ENCODE results near the gene HKDC1. TPM values are rescaled to one million over a fixed set of nuclear protein-coding genes. Genes with fewer than 3 reads are reported as not detected.
"Not testable (repeated sequence)": the region's sequence is repeated elsewhere in the genome, so short reads cannot be mapped to it uniquely, and the experiment has no call there.

HKDC1 gene
- total RNA-seq, 8 experiments from 2014 or later: 0.04 to 4.6 (median 0.78) TPM; not detected in 2

DNA sequence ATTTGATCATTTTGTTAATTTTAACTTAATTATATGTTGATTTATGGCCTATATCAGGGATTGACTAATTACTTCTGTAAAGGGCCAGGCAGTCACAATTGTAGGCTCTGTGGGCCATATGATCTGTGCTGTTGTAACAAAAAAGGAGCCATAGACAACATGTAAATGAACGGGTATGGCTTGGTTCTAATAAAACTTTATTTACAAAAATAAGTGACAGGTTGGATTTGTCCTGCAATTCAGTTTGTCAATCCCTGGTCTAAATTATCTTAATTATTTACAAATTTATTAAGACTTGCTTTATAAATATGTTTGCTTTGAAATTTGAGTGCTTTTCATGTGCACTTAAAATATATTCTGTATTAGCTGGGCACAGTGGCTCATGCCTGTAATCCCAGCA, 55.3 kb downstream of the HKDC1 start:
- no peak overlapping the region for H3K27ac ChIP-seq
- H3K4me1 ChIP-seq (replicated peaks in 1 of 2): no peaks in the 10 kb centered on the region
- no peak for ATAC-seq (replicated peaks in 6 of 8)
- H3K4me3 ChIP-seq: no peak overlapping the region
- WGBS, 10 experiments: 40 to 100% (median 86%) methylated on average over 1 of the region's 1 CpG; no CpG with 5 or more reads in 3 of the 10 experiments
- in situ Hi-C loops (cut with MboI; ENCODE audit: low pct_unique_long_range_greater_than_20kb in 2 of 9, low sequenced_read_pairs in 9 of 9, unreplicated experiment in 9 of 9): no loop called here

DNA sequence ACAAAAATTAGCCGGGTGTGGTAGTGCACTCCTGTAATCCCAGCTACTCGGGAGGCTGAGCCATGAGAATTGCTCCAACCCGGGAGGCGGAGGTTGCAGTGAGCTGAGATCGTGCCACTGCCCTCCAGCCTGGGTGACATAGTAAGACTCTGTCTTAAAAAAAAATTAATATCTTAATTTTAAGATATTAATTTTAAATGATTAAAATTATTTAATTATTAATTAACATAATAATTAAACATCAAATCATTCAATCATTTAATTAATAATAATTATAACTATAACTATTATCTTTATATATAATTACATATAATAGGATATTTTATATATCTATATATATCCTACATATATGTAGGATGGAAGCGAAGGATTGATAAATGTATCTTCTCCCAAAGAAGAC, 56.4 kb downstream of the HKDC1 start:
- H3K4me3 ChIP-seq: no peak overlapping the region
- no peak for ATAC-seq (replicated peaks in 6 of 8)
- no peaks in the 10 kb centered on the region for H3K4me1 ChIP-seq (replicated peaks in 1 of 2)
- in situ Hi-C loops (cut with MboI; ENCODE audit: low pct_unique_long_range_greater_than_20kb in 2 of 9, low sequenced_read_pairs in 9 of 9, unreplicated experiment in 9 of 9): no loop called here
- WGBS, 10 experiments: 59 to 100% (median 95%) methylated on average over 1 to 6 of the region's 6 CpGs
- H3K27ac ChIP-seq: no peak overlapping the region

DNA sequence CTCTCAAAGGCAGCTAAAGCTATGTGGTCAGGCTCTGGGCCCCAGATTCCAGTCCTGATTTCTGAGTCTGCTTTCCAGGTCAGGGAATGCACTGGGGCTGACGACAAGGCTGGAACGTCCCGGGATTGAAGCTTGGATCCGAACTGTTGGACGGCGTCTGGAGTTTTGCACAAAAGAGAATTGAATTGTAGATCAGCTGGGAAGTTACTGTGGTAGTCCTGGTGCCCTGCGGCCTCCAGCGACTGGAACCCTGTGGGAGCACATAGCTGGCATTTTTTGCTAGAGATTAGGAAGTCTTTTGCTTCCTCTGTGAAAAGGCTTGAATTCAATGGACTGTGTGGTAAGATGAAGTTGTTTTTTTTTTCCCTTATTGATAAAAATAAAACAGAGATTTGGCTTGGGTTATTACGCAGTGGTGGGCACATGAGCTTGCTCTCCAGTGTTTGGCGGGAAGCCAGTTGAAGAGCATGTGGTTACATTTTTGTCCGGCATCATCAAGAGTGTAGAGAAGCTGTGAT, 58.4 kb downstream of the HKDC1 start, which contains the start of gene HK1:
Gene HK1, plus strand, starts transcription at position 51 of the 518 bp plus-strand sequence.
- peak in 4 of 8 experiments; percentile 28 to 86 (median 42) for ATAC-seq (replicated peaks in 6 of 8)
- in situ Hi-C loops (cut with MboI; ENCODE audit: low pct_unique_long_range_greater_than_20kb in 2 of 9, low sequenced_read_pairs in 9 of 9, unreplicated experiment in 9 of 9): no loop called here
- Histone ChIP-seq H3K27ac (no peak within 1 kb of the TSS), H3K4me3 (no peak within 1 kb of the TSS), H3K4me1 (replicated peaks in 1 of 2) (no peaks in the 10 kb centered on the region)
- 56 to 100% (median 63%) methylated on average over 1 to 11 of the region's 11 CpGs; no CpG with 5 or more reads in 3 of the 10 experiments for WGBS, 10 experiments

DNA sequence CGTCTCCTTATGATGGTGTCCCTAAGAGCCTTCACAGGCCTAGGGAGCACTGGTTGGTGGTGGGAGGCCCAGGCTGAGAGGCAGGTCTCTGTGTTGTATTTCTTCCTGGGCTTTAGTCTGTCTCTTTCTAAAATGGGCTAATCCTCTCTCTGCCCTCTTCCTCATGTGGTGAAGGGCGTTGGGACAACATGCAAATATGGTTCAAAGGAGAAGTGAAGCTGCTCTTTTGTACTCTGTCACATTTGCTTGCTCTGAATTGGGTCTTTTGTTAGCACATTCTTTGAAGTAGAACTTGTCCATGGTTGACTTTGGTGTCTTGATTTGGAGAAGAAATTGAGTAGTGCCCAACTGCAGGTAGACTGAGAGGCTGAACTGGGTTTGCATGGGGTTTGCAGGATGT, 59.0 kb downstream of the HKDC1 start:
- no peak for ATAC-seq (replicated peaks in 6 of 8)
- H3K4me3 ChIP-seq: no peak overlapping the region
- H3K27ac ChIP-seq: no peak overlapping the region
- WGBS, 10 experiments: 40 to 100% (median 57%) methylated on average over 1 to 2 of the region's 2 CpGs; no CpG with 5 or more reads in 5 of the 10 experiments
- in situ Hi-C loops (cut with MboI; ENCODE audit: low pct_unique_long_range_greater_than_20kb in 2 of 9, low sequenced_read_pairs in 9 of 9, unreplicated experiment in 9 of 9): no loop called here
- H3K4me1 ChIP-seq (replicated peaks in 1 of 2): no peaks in the 10 kb centered on the region

DNA sequence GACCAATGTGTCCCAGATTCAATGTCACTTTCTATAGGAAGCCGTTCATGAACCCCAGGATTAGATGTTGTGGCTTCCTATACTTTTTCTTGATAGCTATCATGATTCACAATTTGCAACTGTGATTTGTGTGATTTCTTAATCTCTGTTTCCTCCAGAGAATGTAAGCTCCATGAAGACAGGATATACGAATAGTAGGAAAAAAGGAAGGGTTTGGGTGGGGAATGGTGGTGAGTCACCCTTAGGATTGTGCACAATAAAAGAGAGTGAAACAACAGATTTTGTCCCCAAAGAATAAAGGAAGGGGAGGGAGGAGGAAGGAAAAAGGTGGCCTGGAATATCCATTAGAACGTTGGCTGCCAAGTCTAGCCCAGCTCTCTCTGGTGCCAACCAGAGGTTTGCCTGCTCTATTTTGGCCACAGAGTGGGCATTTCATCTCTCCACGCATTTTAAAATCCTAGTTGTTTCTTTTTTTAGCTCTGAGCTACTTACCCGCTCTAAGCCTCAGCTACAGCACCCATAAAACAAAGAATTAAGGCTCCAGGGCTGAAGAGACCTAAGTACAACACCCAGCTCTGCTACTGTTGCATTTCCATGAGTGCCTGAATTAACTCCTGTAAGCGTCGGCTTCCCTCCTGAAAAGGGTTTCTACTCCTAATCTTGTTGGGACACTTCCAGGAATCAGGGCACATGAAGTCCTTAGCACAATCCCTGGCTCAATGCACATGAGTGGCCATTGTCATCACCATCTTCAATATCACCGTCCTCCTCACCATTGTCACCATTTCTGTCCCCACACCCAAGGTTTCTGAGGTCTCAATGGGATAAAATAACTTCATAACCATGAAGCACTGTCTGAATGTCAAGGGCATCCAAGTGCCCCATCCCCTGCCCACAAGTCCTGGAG, 61.6 kb downstream of the HKDC1 start:
- Histone ChIP-seq H3K27ac (no peak overlapping the region), H3K4me1 (replicated peaks in 1 of 2) (peaks cover 4 to 7% of the 10 kb centered on the region in 2 donors), H3K4me3 (no peak overlapping the region)
- in situ Hi-C loops (cut with MboI; ENCODE audit: low pct_unique_long_range_greater_than_20kb in 2 of 9, low sequenced_read_pairs in 9 of 9, unreplicated experiment in 9 of 9): no loop called here
- ATAC-seq (replicated peaks in 6 of 8): no peak
- WGBS, 10 experiments: 67 to 100% (median 79%) methylated on average over 1 to 7 of the region's 8 CpGs; no CpG with 5 or more reads in 2 of the 10 experiments

DNA sequence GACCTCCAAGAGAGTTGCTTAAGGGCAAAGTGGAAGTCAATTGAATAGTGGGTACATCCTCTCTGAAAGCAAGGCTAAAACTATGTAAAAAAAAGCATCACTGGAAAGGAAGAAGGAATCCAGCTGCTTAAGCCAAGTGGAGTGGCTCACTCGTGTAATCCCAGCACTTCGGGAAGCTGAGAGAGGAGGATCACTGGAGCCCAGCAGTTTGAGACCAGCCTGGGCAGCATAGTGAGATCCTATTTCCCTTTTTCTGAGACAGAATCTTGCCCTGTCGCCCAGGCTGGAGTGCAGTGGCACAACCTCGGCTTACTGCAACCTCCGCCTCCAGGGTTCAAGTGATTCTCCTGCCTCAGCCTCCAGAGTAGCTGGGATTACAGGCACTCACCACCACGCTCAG, 64.3 kb downstream of the HKDC1 start:
- H3K4me1 ChIP-seq (replicated peaks in 1 of 2); in situ Hi-C loops (cut with MboI; ENCODE audit: low pct_unique_long_range_greater_than_20kb in 2 of 9, low sequenced_read_pairs in 9 of 9, unreplicated experiment in 9 of 9); H3K27ac ChIP-seq; H3K4me3 ChIP-seq: not testable (repeated sequence)
- peak in 1 of 8 experiments; percentile 54 for ATAC-seq (replicated peaks in 6 of 8)
- 63 to 100% (median 90%) methylated on average over 2 to 6 of the region's 6 CpGs; no CpG with 5 or more reads in 3 of the 10 experiments for WGBS, 10 experiments

DNA sequence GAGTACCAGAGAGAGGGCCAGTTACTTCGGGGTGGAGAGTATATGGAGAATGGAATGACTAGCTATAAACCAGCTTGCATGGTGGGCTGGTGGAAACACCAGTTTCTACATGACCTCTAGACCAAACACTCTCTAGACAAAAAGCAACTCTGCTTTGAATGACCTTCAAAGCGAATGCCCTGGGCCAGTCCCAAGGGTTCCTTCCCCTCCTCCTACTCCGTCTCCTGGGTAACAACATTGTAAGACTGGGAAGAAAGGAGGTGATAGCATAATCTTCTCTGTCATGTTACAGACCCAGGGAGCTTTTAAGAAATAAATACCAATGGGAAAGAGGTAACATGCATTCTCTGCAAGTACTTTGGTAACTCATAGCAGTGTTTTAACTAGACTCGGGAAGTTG, 65.6 kb downstream of the HKDC1 start:
- Histone ChIP-seq H3K27ac (peak overlapping the region in 1 of 2 donors; percentile 65), H3K4me3 (no peak overlapping the region), H3K4me1 (replicated peaks in 1 of 2) (peaks cover 4 to 7% of the 10 kb centered on the region in 2 donors)
- peak in 5 of 8 experiments; percentile 38 to 95 (median 71) for ATAC-seq (replicated peaks in 6 of 8)
- 6 to 83% (median 56%) methylated on average over 1 to 4 of the region's 4 CpGs; no CpG with 5 or more reads in 1 of the 10 experiments for WGBS, 10 experiments
- in situ Hi-C loops (cut with MboI; ENCODE audit: low pct_unique_long_range_greater_than_20kb in 2 of 9, low sequenced_read_pairs in 9 of 9, unreplicated experiment in 9 of 9): no loop called here

DNA sequence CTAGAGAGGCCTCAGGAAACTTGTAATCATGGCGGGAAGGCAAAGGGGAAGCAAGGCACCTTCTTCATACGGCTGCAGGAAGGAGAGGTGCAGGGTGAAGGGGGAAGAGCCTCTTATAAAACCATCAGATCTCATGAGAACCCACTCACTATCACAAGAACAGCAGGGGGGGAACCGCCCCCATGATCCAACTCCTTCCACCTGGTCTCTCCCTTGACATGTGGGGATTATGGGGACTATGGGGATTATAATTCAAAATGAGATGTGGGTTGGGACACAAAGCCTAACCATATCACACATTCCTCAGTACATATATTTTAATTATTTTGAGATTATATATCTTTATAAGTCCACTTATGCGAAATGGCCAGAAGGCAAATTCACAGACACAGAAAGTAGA, 67.0 kb downstream of the HKDC1 start:
- 50 to 100% (median 85%) methylated on average over 1 to 4 of the region's 4 CpGs for WGBS, 10 experiments
- H3K27ac ChIP-seq: no peak overlapping the region
- peaks cover 4 to 7% of the 10 kb centered on the region in 2 donors for H3K4me1 ChIP-seq (replicated peaks in 1 of 2)
- no peak for ATAC-seq (replicated peaks in 6 of 8)
- no peak overlapping the region for H3K4me3 ChIP-seq
- in situ Hi-C loops (cut with MboI; ENCODE audit: low pct_unique_long_range_greater_than_20kb in 2 of 9, low sequenced_read_pairs in 9 of 9, unreplicated experiment in 9 of 9): no loop called here

DNA sequence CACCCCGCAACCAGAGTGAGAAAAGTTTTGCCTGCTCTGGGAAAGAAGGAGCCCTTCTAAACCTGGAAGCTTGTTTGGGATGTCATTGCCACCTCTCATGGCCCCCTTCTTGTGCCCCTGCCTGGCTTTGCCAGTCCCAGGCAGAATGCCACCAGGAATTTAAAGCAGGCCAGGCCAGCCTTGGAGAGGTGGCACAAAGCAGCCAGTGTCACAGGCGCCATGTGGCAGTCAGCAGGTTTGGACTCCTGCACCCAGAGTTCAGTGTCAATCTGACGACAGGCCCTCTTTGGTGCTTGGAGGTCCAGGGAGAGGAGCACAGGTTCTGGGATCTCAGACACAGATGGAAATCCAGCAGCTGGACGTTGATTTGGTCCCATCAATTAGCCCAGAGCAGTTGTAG, 70.9 kb downstream of the HKDC1 start:
- no peak for ATAC-seq (replicated peaks in 6 of 8)
- WGBS, 10 experiments: 72 to 100% (median 96%) methylated on average over 1 to 4 of the region's 4 CpGs; no CpG with 5 or more reads in 7 of the 10 experiments
- Histone ChIP-seq H3K27ac (no peak overlapping the region), H3K4me3 (no peak overlapping the region), H3K4me1 (replicated peaks in 1 of 2) (peaks cover 0 to under 1% of the 10 kb centered on the region in 2 donors)
- in situ Hi-C loops (cut with MboI; ENCODE audit: low pct_unique_long_range_greater_than_20kb in 2 of 9, low sequenced_read_pairs in 9 of 9, unreplicated experiment in 9 of 9): no loop called here

DNA sequence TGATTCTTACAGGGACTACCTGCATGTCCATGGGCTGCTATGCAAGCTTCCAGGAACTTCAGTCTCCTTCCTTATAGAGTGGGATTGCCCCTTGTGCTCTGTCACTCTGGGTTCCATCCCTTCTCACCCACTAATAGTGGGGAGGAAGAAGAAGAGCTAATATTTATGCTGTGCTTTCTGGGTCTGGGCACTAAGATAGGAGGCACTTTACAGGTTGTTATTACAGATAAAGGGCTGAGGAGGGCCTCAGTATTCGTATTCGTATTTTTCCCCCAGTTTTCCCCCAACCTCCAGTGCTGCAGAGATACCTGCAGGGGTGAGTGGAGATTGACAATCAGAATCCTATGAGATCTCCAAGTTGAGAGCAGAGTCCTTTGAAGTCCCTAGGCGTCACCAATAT, 72.3 kb downstream of the HKDC1 start:
- ATAC-seq (replicated peaks in 6 of 8): no peak
- 23 to 89% (median 44%) methylated on average over 2 to 3 of the region's 3 CpGs; no CpG with 5 or more reads in 3 of the 10 experiments for WGBS, 10 experiments

DNA sequence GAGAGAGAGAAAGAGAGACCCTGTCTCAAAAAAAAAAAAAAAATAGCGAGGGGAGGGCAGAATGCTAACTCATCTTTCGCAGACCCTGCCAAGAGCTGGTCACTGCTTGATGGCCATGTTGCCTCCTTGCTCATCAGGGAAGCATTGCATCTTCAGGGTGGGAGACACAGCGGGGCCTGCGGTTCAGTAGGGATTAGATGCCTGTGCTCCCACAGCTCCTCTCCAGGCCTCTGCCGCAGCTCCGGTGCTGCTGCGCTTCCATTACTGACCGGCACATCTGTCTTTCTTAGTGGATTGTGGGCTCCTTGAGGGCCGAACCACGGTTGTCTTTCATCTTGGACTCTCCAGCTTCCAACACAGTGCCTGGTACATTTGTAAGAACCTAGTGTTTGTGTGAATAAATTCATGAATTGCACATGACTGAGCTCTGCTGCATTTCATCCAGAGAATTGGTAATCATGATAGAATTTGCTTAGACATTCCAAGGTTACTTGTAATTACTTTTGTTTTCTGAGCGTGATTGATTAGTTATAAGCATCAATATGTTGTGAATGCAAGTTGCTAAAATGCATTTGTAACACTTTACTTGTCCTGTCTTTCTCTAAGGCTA, 75.0 kb downstream of the HKDC1 start:
- 0 to 100% (median 72%) methylated on average over 1 to 7 of the region's 11 CpGs; no CpG with 5 or more reads in 2 of the 10 experiments for WGBS, 10 experiments
- no peak overlapping the region for H3K4me3 ChIP-seq

More for the DNA sequence above, 72.3 kb downstream of the HKDC1 start:
- H3K4me3 ChIP-seq: no peak overlapping the region
- H3K27ac ChIP-seq: no peak overlapping the region
- no peaks in the 10 kb centered on the region for H3K4me1 ChIP-seq (replicated peaks in 1 of 2)
- in situ Hi-C loops (cut with MboI; ENCODE audit: low pct_unique_long_range_greater_than_20kb in 2 of 9, low sequenced_read_pairs in 9 of 9, unreplicated experiment in 9 of 9): no loop called here

DNA sequence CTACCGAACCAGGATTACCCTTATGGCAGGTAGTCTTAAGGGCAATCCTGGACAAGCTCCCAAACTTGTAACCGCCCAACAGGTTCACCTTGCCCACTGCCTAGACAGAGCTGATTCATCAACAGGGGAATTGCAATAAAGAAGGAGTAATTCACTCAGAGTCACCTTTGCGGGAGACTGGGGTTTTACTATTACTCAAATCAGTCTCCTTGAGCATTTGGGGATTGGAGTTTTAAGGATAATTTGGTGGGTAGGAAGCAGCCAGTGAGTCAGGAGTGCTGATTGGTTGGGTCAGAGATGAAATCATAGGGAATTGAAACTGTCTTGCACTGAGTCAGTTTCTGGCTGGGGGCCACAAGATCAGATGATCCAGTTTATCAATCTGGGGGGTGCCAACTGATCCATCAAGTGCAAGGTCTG, 83.5 kb downstream of the HKDC1 start:
- WGBS, 10 experiments: 57 to 100% (median 88%) methylated on average over 1 to 2 of the region's 3 CpGs; no CpG with 5 or more reads in 4 of the 10 experiments
- in situ Hi-C loops (cut with MboI; ENCODE audit: low pct_unique_long_range_greater_than_20kb in 2 of 9, low sequenced_read_pairs in 9 of 9, unreplicated experiment in 9 of 9): no loop called here
- peak in 1 of 8 experiments; percentile 58 for ATAC-seq (replicated peaks in 6 of 8)
- Histone ChIP-seq H3K4me3 (no peak overlapping the region), H3K4me1 (replicated peaks in 1 of 2) (no peaks in the 10 kb centered on the region), H3K27ac (no peak overlapping the region)

More for the DNA sequence above, 75.0 kb downstream of the HKDC1 start:
- H3K27ac ChIP-seq: no peak overlapping the region
- peak in 3 of 8 experiments; percentile 59 to 74 (median 70) for ATAC-seq (replicated peaks in 6 of 8)
- H3K4me1 ChIP-seq (replicated peaks in 1 of 2): no peaks in the 10 kb centered on the region
- in situ Hi-C loops (cut with MboI; ENCODE audit: low pct_unique_long_range_greater_than_20kb in 2 of 9, low sequenced_read_pairs in 9 of 9, unreplicated experiment in 9 of 9): no loop called here

DNA sequence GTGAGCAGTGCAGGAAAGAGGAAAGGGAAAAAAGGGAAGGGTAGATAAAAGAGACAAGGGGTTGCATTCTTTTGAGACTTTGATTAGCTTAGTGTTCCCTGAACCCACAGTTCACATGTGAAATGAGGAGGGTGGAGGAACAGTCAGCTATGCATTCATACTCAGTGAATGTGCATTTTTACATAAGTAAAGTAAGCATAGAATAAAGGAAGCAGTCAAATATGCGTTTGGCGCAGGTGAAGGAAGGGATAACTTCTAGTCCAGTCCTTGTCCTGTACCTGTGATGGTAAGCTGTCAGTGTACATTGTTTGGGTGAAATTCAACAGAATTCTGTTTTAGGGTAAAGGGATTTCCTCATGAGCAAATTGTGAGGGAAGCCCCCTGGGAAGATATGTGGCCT, 86.3 kb downstream of the HKDC1 start:
- no peaks in the 10 kb centered on the region for H3K4me1 ChIP-seq (replicated peaks in 1 of 2)
- no peak overlapping the region for H3K4me3 ChIP-seq
- peak in 3 of 8 experiments; percentile 26 to 88 (median 66) for ATAC-seq (replicated peaks in 6 of 8)
- H3K27ac ChIP-seq: no peak overlapping the region
- 18 to 100% (median 71%) methylated on average over 1 to 2 of the region's 2 CpGs for WGBS, 10 experiments
- in situ Hi-C loops (cut with MboI; ENCODE audit: low pct_unique_long_range_greater_than_20kb in 2 of 9, low sequenced_read_pairs in 9 of 9, unreplicated experiment in 9 of 9): no loop called here
